HG03565 (cell line): ENCODE results near the gene MAD1L1.
"Not testable (repeated sequence)": the region's sequence is repeated elsewhere in the genome, so short reads cannot be mapped to it uniquely, and the experiment has no call there.

Source experiments
- ATAC-seq: cut with Tn5 transposase; IDR thresholded peaks from one replicate; pipeline ENCODE4 v1.9.1; 2021; ENCODE audit warnings: mild to moderate bottlenecking, moderate library complexity; ENCODE audit not compliant: unreplicated experiment

The MAD1L1 gene

DNA sequence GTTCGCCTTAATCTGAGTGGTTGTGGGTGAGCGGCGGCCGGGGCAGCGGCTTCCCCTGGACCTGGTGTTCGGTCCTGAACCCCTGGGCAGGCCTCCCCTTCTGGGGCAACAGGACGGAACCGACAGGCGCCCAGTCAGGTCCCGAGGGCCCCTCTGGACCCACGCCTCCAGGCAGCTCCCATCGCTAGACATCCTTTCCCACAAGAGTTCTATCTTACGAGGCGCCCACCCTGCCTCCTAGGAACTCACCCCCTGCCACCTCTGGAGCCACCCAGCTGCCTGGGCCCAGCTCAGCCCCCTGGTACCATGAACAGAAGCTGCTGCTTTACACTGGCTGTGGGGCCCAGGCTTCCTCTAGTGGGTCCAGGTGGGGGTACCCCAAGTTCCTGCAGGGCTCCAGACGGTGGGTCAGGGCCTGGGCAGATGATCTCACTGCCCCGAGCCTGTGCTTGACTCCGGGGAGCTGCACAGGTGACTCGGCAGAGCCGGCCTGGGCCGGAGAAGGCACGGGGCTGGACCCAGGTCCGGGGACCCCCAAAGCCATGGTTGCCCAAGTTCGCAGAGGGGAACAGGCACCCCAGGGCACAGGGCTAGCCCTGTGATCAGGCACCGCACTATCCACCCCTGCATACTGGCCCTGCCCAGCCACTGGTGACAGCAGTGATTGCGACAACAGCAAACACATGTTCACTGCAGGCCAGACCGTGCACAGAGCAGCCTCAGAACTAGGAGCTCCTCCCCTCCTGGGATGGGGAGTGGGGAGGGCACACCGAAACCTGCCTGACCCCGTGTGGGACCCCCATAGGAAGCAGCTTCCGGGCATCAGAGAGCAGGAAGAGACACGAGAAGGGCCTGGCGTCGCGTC is 382.4 kb downstream of the MAD1L1 start:
- no peak for ATAC-seq

DNA sequence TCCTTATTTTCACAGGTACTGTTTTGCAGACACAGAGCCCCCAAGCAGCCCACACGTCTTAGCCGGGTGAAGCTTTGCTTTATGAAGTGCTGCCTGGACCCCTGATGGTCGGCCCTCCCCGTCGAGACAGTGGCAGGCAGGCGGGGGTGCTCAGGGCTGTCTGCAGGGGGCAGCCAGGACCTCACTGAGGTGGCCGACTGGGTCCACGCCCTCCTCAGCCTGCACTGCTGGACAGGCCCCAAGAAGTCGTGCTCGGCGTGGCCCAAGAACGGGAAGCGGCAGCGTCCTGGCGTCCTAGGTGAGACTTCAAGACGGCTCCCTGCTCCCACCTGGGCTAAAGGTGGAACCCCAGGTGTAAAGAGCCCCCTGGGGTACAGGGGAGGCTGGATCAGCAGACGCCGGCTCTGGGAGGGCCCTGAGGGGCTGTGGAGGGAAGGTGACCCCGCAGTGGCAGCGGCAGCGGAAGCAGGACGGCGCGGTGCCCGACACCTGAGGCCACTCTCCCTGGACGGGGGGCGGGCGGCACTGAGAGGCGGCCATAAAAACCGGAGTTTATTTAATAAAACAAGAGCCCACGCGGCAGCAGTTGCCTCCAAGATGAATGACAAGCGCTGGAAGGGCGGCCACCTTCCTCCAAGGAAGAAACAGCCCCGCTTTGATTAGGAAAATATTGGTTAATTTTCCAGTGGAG is 383.2 kb downstream of the MAD1L1 start:
- ATAC-seq, result no peak

DNA sequence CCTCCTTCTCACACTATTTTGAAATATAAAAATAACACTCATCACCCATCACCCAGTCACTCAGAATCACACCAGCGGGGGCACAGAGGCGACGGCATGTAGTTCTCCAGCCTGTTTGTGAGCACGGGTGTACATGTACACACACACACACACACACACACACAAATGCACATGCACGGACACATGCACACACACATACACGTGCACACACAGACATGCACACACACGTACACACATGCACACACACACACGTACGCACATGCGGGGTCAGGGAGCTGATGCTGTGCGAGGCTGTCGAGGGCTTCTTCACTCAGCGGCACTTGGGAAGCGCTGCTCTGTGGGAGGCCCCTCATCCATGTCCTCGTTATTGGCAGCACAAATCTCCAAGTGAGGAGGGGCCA is 383.8 kb downstream of the MAD1L1 start:
- no peak for ATAC-seq

- no peak for ATAC-seq
Measured at GRCh38 chr7:1848013-1848640, 384.6 kb downstream of the MAD1L1 start.

DNA sequence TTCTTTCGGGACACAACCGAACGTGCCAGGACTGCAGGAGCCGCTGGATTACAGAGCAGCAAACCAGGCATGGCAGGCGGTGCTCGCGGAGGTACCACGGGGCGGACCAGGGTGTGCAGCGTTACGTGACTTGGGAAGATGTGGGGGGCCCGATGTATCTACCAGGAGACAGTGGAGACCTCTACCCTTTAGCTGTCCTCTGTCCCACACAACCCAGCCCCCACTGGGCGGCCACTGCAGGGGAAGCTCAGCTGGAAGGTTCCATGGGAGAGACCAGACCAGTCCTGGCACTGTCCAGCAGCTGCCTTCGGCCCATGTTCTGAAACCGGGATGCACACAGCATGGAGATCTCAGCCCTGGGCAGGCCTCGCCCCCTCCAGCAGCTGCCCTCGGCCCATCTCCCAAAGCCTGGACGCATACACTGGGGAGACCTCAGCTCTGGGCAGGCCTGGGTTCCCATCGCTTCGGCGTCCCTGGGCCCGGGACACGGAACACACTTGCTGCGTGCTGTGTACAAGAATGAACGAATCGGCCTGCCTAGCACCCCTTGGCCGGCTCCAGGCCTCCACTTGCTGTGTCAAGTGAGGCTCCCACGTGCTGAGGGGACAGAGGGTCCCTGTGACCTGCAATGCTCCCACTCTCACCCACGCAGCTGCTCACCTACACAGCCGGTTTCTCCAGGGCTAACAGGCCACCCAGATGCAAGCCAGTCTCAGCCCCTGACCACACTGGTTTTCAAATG is 385.3 kb downstream of the MAD1L1 start:
- no peak for ATAC-seq

- no peak for ATAC-seq
Measured at GRCh38 chr7:1846331-1847065, 386.2 kb downstream of the MAD1L1 start.

DNA sequence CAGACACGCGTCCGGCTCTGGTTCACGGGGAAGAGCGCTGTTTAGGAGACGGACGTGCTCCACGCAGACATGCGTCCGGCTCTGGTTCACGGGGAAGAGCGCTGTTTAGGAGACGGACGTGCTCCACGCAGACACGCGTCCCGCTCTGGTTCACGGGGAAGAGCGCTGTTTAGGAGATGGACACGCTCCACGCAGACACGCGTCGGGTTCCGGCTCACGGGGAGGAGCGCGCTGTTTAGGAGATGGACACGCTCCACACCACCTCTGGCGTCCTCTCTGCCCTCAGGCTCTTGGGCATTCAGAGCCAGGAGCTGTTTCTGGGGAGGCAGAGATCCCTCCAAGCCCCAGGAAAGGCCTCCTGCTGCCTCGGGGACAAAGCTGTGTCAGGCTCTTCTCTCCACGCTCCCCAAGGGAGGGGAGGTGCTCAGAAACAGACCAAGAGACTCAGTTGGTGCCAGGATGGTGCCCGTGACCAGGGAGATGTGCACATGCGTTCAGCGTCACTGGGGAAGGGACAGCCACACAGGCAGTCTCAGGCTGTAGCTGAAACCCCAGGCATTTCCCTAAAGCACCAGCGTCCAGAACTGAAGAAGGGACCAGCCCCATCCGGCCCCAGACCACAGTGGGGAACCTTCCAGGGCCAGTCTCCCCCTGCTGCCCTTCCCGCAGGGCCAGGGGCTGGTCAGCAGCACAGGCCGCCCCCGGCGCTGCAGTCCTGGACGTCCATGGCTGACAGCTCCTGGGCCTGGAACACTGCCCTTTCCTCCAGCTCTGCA is 387.0 kb downstream of the MAD1L1 start:
- ATAC-seq, result no peak

GRCh38 chr7:1844951-1845390 is 387.8 kb downstream of the MAD1L1 start:
- no peak for ATAC-seq

GRCh38 chr7:1844336-1844950 is 388.3 kb downstream of the MAD1L1 start:
- ATAC-seq, result no peak

- ATAC-seq, result no peak
Measured at GRCh38 chr7:1843921-1844335, 388.8 kb downstream of the MAD1L1 start.

DNA sequence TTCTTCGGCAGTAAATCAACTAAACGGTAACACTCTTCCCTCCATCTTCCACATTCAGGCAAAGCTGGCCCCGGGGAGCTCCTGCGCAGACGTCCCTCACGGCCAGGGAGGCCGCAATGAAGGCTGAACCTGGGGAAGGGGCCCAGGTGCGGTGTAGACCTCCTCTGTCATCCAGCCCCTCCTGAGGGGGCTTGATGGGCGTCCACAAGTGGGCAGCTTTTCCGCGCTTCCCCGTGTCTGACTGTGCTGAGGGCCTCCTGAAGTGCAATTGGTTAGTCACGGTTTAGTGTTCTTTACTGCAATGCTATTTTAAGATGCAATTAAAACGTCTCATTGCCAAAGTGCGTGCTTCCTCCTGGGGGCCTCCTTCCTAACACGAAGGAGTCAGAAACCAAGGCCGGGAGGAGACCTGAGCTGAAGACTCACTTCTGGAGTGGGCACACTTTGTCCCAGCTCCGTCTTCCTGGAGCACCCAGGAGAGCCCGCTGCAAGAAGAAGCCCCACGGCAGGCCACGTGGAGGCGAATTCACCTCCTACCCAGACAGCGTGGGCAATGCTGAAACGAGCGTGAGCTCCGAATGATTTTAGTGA is 389.4 kb downstream of the MAD1L1 start:
- ATAC-seq, result no peak

- no peak for ATAC-seq
Measured at GRCh38 chr7:1842321-1843221, 390.2 kb downstream of the MAD1L1 start.

DNA sequence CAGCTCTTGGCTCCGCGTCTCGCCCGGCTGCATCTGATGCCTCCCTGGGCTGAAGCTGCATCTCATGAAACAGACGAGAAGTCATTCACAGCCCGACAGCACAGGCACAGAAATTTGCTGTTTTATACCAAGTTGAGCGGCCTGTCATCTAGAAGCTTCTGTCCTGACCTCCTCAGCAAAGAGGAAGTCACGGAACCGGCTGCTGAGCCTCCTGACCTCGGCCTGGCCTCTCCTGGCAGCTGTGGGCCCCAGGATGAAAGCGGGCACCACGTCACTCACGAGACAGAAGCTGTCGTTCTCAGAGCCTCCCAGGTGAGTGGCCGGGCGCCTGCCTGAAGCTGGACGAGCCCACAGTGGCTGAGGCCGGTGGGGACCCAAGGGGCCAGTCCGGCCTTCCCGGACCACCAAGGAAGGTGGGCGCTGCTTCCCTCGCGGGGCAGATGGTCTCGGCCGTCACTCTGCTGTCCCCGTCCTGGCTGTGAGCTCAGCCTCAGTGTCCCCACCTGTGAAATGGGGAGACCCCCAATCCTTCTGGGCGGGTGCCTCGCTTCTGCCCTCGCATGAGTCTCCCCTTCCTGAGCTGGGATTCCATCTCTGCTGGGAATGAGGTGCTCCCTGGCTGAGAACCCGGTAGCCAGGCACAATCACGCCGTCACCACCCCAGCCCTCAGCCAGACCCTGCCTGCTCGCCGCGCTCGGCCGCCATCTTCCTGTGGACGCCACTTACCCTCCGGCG is 391.3 kb downstream of the MAD1L1 start:
- ATAC-seq, result not testable (repeated sequence)

- not testable (repeated sequence) for ATAC-seq
Measured at GRCh38 chr7:1840744-1841143, 392.0 kb downstream of the MAD1L1 start.

DNA sequence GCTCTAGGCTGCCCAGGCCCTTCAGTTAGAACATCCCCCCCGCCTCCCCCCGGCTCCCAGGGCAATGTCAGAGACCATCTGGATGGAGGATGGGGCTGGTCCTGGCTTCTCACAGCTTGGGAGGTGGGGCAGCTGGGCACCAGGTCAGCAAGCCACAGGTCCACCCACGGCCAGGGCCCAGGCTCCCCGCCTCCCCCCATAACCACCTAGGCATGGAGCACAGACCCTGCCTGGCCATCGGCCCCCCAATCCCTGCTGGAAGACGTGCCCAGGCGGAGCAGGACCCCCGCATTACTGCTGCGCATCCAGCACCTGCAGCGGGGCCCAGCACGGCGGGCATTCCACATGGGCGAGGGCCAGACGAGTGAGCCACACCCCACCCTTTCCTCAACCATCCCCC is 393.0 kb downstream of the MAD1L1 start:
- no peak for ATAC-seq

DNA sequence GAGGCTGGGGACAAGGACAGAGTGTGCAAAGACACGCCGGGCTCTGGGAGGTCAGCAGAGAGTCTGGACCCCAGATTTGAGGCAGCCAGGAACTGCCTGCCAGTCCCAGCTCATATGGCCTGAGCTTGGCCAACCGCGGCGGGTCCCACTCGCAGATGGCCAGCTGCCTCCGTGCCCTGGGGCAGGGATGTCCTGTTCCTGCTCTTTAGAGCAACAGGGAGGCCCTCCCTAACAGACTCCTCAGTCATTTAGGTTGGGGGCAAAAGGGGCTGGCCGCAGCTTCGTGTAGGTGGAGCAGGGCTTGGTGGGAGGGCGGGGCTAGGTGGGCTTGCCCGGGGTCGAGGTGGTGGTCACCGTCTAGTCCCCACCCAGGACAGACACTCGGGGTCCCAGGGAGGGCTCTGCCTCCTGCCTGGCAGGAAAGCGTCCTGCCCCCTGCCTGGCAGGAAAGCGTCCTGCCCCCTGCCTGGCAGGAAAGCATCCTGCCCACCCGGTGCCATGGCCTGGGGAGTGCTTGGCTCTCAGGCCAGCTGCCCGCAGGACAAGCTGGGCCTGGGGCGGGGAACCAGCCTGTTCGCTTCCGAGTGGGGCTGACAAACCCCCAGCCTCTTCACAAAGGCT is 393.7 kb downstream of the MAD1L1 start:
- not testable (repeated sequence) for ATAC-seq

DNA sequence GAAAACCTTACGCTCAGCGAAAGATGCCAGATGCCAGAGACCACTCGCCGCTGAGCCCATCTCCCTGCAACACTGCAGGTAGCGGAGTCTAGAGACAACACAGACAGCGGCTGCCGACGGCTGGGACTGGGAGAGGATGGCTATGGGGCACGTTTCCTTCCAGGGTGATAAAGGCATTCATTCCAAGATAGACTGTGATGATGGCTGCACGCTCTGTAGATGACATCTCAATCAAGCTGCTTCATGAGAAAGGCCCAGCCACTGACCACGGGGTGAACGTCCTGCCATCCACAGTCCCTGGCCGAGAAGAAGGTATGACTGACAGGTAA is 394.2 kb downstream of the MAD1L1 start:
- not testable (repeated sequence) for ATAC-seq
